GM19351 (cell line): ENCODE measurements around the gene MSI1.

Experiments used
- ATAC-seq: cut with Tn5 transposase; IDR thresholded peaks from one replicate; pipeline ENCODE4 v1.9.1; 2021; ENCODE audit warnings: mild to moderate bottlenecking, moderate library complexity; ENCODE audit not compliant: unreplicated experiment

MSI1 gene

DNA sequence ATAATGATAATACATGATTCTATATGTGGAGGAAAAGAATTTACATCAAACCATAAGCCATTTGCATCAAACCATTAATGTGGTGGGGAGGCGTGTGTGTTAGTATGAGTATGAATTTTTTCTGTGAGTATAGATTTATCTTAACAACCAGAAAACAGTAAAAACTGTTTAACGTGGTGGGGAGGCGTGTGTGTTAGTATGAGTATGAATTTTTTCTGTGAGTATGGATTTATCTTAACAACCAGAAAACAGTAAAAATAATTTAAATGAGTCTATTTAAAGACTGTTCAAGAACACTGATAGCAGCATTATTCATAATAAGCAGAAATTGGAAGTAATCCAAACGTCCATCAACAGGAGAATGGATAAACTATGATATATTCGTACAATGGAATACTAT, 9.1 kb upstream of the MSI1 start:
- ATAC-seq, result no peak

DNA sequence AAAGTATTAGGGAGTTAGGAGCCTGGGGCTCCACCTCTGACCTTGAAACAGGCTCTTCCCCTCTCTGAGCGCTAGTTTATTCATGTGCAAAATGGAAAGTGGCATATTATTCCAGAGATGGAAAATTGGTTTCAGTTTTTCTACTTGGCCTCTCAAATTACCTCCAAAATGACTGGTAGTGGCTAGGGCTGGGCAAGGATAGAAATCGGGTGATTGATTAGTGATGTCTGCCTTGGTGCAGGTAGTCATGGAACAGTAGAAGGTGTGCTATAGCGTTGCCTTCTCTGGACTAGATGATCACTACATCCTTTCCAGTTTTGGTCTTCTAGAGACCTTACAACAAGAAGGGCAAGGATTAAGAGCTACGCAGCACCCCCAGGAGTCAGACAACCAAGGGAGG, 8.6 kb upstream of the MSI1 start:
- no peak for ATAC-seq

DNA sequence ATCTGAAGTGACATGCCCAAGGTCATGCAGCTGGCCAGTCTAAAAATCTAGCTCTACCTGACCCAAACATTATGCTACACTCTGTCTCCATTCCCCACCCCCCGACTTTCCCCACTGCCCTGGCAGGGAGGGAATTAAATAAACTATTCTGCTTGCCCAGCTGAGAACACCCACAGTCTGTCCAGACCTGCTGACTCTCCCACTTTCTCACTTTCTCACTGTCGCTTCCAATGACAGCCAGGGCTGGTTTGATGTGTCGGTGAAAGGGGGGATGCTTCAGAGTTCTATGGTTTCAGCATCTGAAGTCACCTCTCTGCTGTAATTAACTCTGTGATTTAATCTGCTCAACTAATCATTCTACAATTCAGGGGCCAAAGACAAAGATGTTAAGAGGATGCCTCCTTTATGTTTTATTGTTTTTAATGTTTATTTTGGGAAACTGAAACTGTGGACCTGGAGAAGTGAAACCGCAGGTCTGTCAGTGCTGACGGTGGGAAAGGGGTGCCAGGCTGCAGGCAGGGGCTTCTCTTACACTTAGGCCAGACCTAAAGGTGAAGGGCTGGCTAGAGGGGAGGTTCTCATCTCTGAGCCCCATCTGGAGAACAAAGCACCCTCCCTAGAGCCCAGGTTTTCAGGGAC, 8.1 kb upstream of the MSI1 start:
- ATAC-seq, result no peak

DNA sequence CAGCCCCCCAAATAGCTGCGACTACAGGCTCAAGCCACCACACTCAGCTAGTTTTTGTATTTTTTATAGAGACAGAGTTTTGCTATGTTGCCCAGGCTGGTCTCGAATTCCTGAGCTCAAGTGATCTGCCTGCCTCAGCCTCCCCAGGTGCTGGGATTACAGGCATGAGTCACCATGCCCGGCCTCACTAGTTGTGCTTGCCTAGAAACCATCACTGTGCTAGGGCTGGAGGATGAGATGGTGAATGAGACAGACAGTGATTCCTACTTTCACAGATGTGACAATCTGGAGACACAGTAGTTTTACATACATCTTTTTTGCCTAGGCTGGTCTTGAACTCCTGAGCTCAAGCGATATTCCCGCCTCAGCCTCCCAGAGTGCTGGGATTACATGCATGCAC, 7.5 kb upstream of the MSI1 start:
- no peak for ATAC-seq

DNA sequence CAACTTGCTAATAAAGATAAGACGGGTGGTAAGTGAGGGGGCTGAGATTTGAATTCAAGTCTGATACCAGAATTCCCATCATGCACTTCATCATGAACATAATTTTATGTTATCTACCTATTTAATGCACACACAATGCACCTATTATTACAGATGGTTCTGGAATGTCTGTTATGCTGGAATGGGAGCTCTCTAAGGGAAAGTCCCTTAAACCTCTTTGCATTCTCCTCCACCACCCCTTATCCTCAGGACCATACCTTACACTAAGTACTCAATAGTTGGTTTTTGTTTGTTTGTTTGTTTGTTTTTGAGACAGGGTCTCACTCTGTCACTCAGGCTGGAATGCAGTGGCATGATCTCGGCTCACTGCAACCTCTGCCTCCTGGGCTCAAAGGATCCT, 7.0 kb upstream of the MSI1 start:
- ATAC-seq, result no peak

DNA sequence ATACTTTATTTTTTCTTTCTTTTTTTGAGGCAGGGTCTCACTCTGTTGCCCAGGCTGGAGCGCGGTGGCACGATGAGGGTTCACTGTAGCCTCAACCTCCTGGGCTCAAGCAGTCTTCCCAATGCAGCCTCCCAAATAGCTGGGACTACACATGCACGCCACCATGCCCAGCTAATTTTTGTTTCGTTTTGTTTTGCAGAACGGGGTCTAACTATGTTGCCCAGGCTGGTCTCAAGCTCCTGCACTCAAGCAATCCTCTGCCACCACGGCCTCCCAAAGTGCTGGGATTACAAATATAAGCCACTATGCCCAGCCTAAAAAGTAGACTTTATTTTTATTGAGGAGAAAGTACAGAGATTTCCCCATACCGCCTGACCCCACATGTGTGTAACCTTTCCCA, 4.7 kb upstream of the MSI1 start:
- ATAC-seq, result no peak

DNA sequence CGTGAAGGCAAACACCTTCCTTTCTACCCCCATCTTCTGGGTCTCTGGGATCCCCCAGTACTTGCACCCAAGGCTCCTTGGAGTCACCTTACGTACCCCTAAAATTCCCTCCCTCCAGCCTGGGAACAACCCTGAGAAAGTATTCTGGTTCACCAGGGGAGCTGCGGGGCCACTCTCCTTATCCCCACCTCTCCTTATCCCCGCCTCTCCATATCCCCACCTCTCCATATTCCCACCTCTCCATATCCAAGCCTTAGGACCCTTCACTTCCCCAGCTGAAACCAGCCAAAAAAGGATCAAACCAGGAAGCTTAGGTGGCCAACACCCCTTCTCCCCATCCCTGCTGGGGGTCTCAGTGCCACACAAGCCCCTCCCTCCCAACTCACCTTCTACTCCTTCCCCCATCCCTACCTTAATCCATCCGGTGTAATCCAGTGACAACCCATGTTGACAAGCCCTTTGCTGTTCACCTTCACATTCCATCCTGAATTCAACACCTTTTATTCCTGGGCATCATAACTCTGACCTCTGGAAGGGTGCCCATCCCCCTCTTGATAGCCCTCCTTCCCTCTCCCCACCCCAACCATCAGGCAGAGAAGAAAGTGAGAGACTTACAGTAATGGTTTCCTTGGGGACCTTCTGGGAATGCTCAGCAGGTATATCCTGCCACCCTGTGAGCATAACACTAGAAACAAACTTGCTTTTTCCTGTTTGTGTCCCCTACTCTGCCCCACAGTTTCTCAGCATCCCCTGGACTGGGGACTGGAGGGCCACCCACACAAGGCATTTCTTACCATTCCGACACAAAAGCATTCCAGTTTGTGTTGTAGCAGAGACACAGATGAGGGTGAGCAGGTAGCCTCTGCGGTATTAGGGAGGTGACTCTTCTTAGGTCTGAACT, 1.6 kb upstream of the MSI1 start:
- no peak for ATAC-seq

DNA sequence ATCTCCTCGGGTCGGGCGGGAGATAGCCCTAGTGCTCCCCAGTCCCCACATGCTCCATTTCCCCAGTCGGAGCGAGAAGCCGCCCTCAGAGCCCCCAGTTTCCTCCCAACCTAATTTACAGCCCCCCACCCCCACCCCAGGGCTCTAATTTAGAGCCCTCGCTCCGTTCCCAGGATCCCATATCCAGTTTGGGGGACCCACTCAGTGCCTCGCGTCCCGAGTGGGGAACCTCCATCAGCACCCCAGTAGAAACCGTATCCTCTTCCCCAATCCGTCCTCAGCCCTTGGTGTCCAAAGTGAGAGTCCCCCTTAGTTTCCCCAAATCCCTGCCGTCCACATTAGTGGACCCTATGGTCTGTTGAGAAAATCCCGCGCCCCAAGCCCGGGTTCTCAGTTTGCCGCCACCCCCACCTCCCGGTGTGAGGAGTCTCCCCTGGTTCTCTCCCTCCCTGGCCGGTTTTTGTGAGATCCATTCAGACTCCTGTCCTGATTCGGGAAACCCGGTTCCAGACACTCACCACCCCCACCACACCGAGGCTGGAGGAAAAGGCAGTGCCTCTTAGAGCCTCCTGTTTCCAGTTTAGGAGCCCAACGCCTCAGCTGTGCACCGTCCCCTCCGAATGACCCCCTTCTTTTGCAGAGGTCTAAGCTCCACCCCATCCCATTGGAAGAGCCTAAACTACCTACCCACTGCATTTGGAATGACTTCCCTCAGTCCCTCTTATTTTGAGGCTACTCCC, 809 bp upstream of the MSI1 start:
- no peak for ATAC-seq

DNA sequence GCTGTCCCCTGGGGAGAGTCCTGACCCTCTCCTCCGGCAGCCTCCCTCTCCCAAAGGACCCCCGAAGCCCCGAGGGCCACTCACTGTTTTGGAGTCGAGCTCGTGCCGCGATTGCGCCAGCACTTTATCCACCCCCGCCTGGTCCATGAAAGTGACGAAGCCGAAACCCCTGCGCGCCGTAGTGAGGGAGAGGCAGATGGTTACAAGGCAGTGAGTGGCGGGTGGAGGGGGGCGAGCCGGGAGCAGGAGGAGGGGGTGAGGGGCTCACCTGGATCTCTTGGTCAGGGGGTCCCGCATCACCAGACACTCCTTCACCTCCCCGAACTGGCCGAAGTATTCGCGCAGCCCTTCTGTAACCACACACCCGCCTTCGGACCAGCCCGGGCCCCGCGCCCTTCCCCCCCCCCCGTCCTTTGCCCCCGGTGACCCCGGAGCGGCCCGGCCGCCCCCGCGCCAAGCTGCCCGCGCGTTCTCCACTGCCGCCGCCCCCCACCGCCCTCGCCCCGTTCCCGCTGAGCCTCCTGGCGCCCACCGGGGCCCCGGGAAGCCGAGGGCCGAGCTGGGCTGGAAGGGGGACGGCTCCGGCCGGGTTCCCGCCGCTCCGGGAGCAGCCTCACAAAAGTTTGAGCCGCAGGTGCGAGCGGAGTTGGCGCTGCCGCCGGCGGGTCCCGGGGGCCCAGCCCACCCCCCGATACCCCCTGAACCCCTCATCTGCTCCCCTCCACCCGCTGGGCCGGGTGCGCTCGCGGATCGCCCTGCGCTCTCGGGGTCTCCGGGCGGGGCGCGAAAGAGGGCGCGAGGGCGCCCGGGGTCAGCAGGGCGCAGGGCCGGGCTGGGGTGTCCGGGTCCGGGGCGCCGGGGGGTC, 808 bp downstream of the MSI1 start:
- ATAC-seq, result no peak

DNA sequence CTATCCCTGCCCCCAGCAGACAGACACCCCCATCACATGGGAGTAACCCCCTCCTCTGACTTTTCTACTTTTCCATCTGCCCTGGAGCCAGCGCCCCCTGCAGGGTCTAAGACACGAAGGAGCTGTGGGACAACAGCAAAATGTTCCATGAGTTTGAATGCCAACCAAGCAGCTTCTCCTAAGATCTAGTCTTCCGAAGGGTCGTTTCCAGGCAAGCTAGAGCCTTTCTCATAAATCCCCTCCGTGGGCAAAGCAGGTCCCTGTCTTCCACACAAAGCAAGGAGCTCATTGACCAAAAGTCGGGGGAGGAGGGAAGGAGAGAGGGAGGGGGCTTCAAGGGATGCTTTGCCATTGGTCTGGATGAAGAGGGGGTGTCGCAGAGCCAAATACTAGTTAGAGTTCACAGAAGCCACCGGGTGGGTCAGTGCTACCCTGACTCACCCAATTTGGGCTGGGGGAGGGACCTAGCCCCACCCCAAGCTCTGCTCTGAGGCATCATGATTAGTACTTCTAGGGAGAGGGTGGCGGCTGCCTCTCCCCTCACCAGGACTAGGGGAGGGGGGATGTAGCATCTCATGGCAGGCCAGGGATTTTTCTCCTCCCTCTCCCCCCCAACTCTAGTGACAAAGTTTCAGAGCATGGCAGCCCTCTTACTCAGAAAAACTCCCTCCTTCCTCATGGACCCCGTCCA, 1.6 kb downstream of the MSI1 start:
- ATAC-seq, result no peak

DNA sequence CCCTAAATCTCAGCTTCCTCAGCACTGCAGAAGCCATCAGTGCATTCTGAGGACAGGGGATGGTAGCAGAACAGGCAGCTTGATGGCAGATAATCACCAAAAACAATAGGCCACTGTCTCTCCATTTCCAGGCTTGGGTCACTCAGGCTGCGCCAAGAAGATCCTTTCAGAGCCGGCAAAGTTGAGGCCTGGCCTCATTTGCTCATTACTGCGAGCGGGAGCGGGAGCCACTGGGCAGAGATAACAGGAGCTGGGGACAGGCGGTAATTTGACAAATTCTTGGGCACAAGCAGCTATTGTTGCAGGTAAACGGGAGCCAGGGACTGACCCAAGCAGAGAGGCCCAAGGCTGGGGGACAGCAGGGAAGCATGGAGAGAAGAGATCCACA, 2.1 kb downstream of the MSI1 start:
- ATAC-seq, result no peak

DNA sequence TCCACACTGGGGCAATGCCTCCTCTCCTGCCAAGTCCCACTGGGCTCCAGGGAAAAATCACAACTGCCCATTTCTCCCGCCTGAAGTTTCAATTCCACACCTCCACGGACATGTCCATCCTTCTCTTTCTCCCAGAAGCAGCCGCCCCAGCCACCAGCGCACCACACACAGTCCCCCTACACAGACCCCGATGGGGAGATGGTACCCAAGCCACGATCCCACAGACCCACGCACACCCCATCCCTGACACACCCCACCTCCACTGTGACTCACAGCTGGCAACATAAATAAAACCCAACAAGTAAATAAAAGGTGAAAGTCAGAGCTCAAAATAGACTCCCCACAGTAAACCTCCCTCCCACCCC, 2.6 kb downstream of the MSI1 start:
- no peak for ATAC-seq

DNA sequence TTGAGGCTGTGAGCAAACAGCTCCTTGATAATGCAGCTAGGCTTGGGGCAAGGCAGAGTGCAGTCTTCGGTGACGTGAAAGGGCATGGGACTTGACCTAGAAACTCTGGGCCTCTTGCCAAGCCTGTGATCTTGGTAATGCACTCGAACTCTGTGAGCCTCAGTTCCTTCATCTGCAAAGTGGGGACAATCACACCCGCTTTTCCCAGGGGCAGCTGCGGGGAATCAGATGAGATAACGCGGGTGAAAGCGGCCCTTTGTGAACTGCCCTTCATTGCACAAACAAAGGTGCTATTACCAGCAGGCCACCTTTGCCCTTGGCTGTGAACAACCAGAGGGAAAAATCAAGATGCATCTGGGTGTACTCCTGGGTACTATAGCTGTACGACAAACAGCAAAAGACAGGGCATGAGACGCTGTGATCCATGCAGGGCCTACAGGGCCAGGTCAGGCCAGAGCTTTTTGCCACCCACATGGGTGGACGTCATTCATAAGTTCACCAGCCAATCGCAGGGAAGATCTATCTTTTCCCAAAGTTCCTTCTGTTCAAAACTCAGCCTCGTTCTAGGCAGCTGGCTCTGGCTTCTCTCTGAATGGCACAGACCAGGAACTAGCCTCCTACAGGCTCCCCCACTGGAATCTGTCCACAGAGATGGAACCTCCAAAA, 3.2 kb downstream of the MSI1 start:
- no peak for ATAC-seq

DNA sequence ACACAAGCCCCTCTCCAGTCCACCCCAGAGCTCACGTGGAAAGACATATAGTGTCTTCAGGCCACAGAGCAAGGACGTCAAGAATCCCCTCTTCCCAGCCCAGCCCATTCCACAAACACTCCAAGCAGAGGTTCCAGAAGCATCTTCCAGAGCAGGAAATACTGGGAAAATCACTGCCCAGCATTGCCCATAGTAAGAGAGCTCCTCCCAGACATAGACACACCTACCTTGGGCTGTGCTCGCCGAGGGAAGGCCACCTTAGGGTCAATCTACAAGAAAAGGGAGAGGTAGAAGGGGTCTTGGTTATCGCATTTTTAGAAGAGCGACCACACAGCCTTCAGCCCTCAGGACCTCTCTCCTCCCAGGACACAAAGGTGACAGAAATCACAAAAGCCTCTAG, 4.5 kb downstream of the MSI1 start:
- ATAC-seq, result no peak

DNA sequence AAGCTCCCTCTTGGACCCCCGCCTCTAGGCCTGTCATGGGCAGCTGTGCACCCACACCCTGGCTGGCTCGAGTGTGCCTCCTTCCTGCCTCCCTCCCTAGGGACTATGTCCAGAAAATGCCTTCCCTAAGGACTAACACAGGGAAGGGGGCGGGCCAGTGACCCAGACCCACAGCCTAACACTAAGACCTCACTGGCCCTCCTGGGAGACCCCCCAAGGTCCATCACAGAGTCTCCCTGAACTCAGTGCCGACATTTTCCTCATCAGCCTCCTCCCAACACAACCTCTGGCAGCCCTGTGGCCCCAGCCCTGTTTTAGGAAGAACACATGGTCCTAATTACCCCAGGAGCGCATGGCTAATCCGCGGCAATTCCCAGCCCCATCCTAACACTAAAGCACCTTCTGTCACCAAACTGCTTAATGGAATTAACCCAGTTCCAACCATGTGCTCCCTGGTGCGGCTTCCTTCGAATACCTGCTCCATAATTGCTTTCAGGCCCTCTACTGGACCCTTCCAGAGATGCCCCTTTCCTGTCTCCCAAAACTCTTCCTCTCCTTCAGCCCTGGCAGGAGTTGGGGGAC, 5.6 kb downstream of the MSI1 start:
- no peak for ATAC-seq

DNA sequence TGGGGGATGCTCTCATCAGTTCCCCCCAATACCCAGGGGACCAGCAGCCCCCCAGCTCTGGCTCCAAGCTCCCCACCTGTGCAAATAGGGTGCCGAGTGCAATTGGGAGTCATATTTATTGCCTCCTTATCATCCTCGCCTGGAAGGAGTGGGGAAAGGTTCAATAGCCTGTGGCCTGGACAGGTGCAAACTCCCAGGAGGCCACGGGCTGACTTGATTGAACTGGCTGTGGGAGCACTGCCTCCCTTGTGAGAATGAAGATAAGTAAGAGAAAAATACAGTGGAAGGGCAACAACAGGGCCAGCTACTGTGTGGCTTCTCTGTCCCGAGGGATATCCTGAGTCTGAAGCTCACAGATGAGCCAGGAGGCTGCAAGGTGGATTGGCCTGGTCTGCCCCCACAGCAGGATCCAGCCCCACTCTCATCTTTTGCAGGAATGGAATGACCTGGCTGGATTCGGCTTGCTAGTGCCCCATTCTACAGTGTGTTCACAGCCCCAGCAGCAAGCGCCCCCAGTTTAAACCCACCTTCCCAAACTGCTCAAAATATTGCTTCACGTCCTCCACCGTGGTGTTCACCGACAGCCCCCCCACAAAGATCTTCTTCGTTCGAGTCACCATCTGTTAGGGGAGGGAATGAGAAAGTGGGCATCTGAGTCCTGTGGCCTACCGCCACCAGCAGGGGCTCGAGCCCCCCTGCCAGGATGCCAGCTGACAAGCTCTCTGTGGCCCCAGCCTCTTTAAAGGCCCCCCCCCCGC, 6.3 kb downstream of the MSI1 start:
- no peak for ATAC-seq

DNA sequence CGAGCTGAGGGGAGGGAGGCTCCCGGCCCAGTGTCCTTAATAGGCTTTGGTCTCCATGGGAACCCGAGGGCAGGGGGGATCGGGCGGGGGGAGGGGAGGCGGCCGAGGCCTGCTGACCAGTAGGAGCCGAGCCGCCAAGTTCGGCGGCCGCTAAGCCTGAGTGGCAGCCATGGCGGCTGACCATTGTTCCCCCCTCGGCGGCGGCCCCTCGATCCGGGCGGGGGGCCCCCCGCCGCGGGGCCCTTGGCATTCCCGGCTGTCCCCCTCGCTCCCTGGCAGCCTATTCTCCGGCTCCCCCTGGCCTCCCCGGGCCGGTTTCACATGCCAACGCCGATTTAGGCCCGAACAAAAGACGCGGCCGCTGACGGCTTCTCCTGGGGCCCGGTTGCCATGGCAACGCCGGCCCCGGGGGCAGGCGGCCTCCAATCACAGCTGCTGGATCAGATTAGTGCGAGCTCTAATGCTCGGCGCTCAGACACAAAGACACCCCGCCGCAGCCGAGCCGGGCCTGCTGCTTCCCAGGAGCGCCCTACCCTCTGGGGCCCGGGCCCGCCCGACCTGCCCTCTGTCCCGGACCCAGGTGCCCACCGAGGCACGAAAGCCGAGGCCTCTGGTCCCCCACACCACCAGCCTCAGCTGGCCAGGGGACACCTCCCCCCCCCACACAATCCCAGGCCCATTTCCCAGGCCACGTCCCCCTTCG, 7.3 kb downstream of the MSI1 start:
- no peak for ATAC-seq

DNA sequence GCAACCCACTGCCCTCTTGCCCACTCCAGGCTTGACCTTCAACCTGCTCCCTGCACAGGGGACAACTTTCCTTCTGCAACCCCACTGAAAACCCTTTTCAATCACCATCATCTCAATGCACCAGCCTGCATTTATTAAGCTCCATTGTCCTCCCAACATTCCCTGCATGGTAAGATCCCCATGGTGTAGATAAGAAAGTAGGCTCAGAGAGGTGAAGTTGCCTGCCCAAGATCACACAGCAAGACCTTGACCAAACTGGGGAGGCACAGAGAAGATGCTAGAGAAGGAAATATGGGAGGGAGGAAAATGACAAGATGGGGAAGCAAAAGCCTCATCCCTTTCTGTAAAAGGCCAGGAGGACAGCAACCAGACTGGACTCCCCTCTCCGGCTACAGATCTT, 9.8 kb downstream of the MSI1 start:
- ATAC-seq, result no peak
